Neural crest cell (in vitro differentiated cells): ENCODE data around the gene SMKR1. TPM values are rescaled to one million over a fixed set of nuclear protein-coding genes. Genes with fewer than 3 reads are reported as not detected.
"Not testable (repeated sequence)": the region's sequence is repeated elsewhere in the genome, so short reads cannot be mapped to it uniquely, and the experiment has no call there.

Source experiments
- DNase-seq: peaks from one replicate; pipeline ENCODE4 v3.0.0; 2021; ENCODE audit warnings: low read depth, mixed read lengths, low spot score
- H3K27ac Mint-ChIP-seq: one replicate; pipeline ENCODE4 v1.8.0; 2021; ENCODE audit warnings: mild to moderate bottlenecking, mixed read lengths; ENCODE audit not compliant: unreplicated experiment
- H3K27me3 Mint-ChIP-seq: 2 replicates; pipeline ENCODE4 v1.8.0; 2021; ENCODE audit warnings: low read depth, mild to moderate bottlenecking, mixed read lengths
- H3K36me3 Mint-ChIP-seq: 2 replicates; pipeline ENCODE4 v1.8.0; 2021; ENCODE audit warnings: low read depth, mild to moderate bottlenecking, mixed read lengths
- H3K4me1 Mint-ChIP-seq: 2 replicates; pipeline ENCODE4 v1.8.0; 2021; ENCODE audit warnings: mixed read lengths
- H3K4me3 Mint-ChIP-seq: one replicate; pipeline ENCODE4 v1.8.0; 2021; ENCODE audit warnings: mild to moderate bottlenecking, mixed read lengths
- H3K9me3 Mint-ChIP-seq: 2 replicates; pipeline ENCODE4 v1.8.0; 2021; ENCODE audit warnings: mixed read lengths
- CTCF ChIP-seq: fragments of 200-600 bp; sonication (generic); conservative IDR thresholded peaks from 2 replicates; pipeline ENCODE4 v1.5.0; 2021; ENCODE audit warnings: antibody characterized with exemption, mild to moderate bottlenecking
- total RNA-seq: library from RNA; stranded (reverse); gene quantifications from 2 replicates; pipeline ENCODE4 v1.2.1, GENCODE V29; 2021

Gene SMKR1
- total RNA-seq, 1 donor from 2014 or later: 2.5 TPM

GRCh38 chr7:129466796-129467195 lies 35.5 kb upstream of the SMKR1 start:
- no peaks in the 10 kb centered on the region for H3K27me3 Mint-ChIP-seq
- no peak for DNase-seq
- H3K9me3 Mint-ChIP-seq: no peaks in the 10 kb centered on the region
- H3K4me3 Mint-ChIP-seq: no peak overlapping the region
- H3K27ac Mint-ChIP-seq: no peak overlapping the region
- no peaks in the 10 kb centered on the region for H3K36me3 Mint-ChIP-seq
- no peak for TF ChIP-seq CTCF
- H3K4me1 Mint-ChIP-seq: no peaks in the 10 kb centered on the region

GRCh38 chr7:129468087-129468486 lies 34.2 kb upstream of the SMKR1 start:
- Mint-ChIP-seq H3K4me1 (no peaks in the 10 kb centered on the region), H3K4me3 (no peak overlapping the region)
- TF ChIP-seq CTCF: no peak

GRCh38 chr7:129468547-129468946 lies 33.8 kb upstream of the SMKR1 start:
- H3K36me3 Mint-ChIP-seq: no peaks in the 10 kb centered on the region
- no peak overlapping the region for H3K27ac Mint-ChIP-seq
- no peaks in the 10 kb centered on the region for H3K27me3 Mint-ChIP-seq
- no peaks in the 10 kb centered on the region for H3K9me3 Mint-ChIP-seq
- no peak overlapping the region for H3K4me3 Mint-ChIP-seq
- no peaks in the 10 kb centered on the region for H3K4me1 Mint-ChIP-seq
- no peak for TF ChIP-seq CTCF
- no peak for DNase-seq

More at GRCh38 chr7:129468087-129468486, 34.2 kb upstream of the SMKR1 start:
- DNase-seq: no peak
- no peaks in the 10 kb centered on the region for H3K36me3 Mint-ChIP-seq
- no peak overlapping the region for H3K27ac Mint-ChIP-seq
- H3K27me3 Mint-ChIP-seq: no peaks in the 10 kb centered on the region
- no peaks in the 10 kb centered on the region for H3K9me3 Mint-ChIP-seq

GRCh38 chr7:129469930-129470329 lies 32.4 kb upstream of the SMKR1 start:
- Mint-ChIP-seq H3K27me3 (no peaks in the 10 kb centered on the region), H3K4me3 (no peak overlapping the region), H3K4me1 (no peaks in the 10 kb centered on the region), H3K27ac (no peak overlapping the region), H3K36me3 (peaks cover 2% of the 10 kb centered on the region), H3K9me3 (no peaks in the 10 kb centered on the region)
- TF ChIP-seq CTCF: no peak
- DNase-seq: no peak

GRCh38 chr7:129470411-129470810 lies 31.9 kb upstream of the SMKR1 start:
- H3K36me3 Mint-ChIP-seq: peaks cover 6% of the 10 kb centered on the region
- no peak for DNase-seq
- no peak overlapping the region for H3K27ac Mint-ChIP-seq
- H3K9me3 Mint-ChIP-seq: no peaks in the 10 kb centered on the region
- no peaks in the 10 kb centered on the region for H3K4me1 Mint-ChIP-seq
- TF ChIP-seq CTCF: no peak
- H3K27me3 Mint-ChIP-seq: no peaks in the 10 kb centered on the region
- no peak overlapping the region for H3K4me3 Mint-ChIP-seq

GRCh38 chr7:129471402-129471827 lies 30.9 kb upstream of the SMKR1 start:
- H3K36me3 Mint-ChIP-seq: peaks cover 8% of the 10 kb centered on the region
- H3K27ac Mint-ChIP-seq: no peak overlapping the region
- TF ChIP-seq CTCF: no peak
- H3K9me3 Mint-ChIP-seq: no peaks in the 10 kb centered on the region
- no peaks in the 10 kb centered on the region for H3K27me3 Mint-ChIP-seq
- no peak overlapping the region for H3K4me3 Mint-ChIP-seq
- H3K4me1 Mint-ChIP-seq: no peaks in the 10 kb centered on the region
- no peak for DNase-seq

- H3K36me3 Mint-ChIP-seq: peaks cover 23% of the 10 kb centered on the region
- not testable (repeated sequence) for H3K4me3 Mint-ChIP-seq, H3K27me3 Mint-ChIP-seq, DNase-seq, H3K27ac Mint-ChIP-seq, H3K9me3 Mint-ChIP-seq, H3K4me1 Mint-ChIP-seq
Measured at GRCh38 chr7:129475931-129476330, 26.4 kb upstream of the SMKR1 start.

- H3K4me3 Mint-ChIP-seq, H3K4me1 Mint-ChIP-seq: not testable (repeated sequence)
Measured at GRCh38 chr7:129476398-129476797, 25.9 kb upstream of the SMKR1 start.

More at GRCh38 chr7:129476398-129476797, 25.9 kb upstream of the SMKR1 start:
- not testable (repeated sequence) for H3K9me3 Mint-ChIP-seq, H3K27me3 Mint-ChIP-seq, H3K27ac Mint-ChIP-seq, DNase-seq
- H3K36me3 Mint-ChIP-seq: peaks cover 25% of the 10 kb centered on the region
